GM19324 (cell line): Measurements from ENCODE around the gene ARL15.

Experiments
- ATAC-seq: cut with Tn5 transposase; IDR thresholded peaks from one replicate; pipeline ENCODE4 v1.9.1; 2021; ENCODE audit warnings: mild to moderate bottlenecking, moderate library complexity; ENCODE audit not compliant: unreplicated experiment, low FRiP score

Gene ARL15

GRCh38 chr5:54288568-54289217, 21.7 kb downstream of the ARL15 start:
- no peak for ATAC-seq

- no peak for ATAC-seq
These were observed 24.7 kb downstream of the ARL15 start for GRCh38 chr5:54285686-54286085.

DNA sequence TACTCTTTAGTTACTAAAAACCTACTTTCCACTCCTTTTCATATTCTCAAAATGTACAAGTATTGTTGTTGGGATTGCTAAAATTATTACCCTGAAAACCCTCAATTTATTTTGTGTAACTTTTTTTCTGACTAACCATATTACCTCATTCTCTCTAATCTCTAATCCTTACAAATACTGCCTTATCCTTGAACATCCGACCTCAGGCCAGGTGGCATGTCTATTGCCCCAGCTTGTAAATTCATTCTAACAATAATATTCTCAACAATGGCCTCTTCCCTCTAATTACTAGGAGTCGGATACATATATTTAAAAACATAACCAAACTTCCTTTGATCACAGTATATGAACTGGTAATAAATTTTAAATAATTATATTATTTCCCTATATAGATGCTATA, 25.8 kb downstream of the ARL15 start:
- no peak for ATAC-seq

GRCh38 chr5:54282876-54283275, 27.5 kb downstream of the ARL15 start:
- no peak for ATAC-seq

GRCh38 chr5:54281960-54282692, 28.2 kb downstream of the ARL15 start:
- ATAC-seq, result no peak

DNA sequence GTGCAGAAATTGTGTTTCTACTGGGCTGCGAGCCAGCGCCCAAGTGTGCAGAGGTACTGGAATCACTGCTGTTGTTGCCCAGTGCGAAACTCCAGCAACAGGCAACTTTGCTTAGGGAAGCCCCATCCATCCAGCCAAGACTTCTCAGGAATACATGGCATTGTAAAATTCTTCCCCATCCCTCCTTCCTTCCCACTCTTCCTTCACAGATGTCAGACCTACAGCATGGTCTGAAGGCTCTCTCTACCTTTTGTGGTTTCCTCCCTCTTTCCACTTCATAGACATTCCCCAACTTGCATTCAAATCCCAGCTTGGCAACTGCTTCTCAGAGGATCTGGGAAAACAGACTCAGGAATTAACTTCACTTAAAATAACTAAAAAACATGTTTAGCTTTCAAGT, 30.4 kb downstream of the ARL15 start:
- no peak for ATAC-seq

DNA sequence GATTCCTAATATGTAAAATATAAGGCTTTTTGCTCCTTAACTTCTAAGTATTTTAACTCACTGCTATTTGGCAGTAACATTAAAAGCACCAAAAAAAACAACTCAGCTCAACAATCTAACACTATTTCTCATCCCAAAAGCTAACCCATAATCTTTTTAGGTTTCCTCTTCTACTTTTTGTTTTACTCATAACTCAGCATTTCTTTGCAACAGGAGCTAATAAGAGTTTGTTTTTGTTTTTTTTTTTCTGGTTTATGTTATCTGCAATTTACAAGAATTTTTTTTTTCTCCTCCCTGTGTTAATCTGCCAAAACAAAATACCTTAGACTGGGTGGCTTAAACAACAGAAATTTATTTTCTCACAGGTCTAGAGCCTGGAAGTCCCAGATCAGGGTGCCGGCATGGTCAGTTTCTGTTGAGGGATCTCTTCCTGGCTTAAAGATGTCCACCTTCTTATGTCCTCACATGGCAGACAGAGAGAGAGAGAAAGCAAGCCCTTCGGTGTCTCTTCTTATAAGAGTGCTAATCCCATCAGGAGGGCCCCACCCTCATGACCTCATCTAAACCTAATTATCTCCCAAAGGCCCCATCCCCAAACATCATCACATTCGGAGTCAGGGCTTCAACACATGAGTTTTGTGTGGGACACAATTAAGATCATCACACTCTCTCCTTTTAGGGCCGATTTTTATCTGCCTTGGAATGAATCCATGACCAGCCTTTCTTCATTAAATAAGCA, 31.2 kb downstream of the ARL15 start:
- no peak for ATAC-seq

DNA sequence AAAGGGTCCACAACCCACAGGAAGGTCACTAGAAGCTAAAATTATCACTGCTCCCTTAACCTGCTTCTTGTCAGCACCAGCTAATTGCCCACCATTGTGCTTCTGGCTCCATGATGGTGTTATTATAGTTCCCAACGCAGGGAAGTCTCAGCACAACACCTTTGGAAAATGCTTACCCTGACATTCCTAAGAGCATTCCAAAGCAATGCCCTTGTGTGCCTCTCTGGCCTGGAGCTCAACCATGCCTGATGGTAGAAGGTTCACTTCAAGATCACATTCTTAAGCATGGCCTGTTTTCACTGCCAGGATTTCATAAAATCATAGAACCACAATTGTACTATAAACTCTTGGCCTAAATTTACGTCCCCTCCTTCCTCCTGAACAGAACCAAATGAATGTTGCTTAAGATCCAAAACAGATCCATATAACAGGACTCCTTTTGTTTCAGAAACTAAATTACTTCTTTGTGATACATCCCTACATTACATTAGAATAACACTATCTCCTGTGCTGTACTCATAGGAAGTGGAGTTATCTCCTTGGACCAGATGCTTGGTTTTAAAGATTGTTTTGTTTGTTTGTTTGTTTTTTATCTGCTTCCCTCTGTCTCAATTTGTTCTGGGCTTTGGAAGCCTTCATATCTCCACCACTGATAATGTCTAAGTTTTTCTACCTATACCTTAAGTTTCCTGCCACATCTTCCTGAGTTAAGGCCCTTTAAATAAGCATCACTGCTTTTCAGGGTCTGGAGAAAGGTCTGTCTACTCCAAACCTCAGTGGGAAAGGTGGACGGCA, 32.1 kb downstream of the ARL15 start:
- ATAC-seq, result no peak

GRCh38 chr5:54276048-54276447, 34.3 kb downstream of the ARL15 start:
- ATAC-seq, result no peak

DNA sequence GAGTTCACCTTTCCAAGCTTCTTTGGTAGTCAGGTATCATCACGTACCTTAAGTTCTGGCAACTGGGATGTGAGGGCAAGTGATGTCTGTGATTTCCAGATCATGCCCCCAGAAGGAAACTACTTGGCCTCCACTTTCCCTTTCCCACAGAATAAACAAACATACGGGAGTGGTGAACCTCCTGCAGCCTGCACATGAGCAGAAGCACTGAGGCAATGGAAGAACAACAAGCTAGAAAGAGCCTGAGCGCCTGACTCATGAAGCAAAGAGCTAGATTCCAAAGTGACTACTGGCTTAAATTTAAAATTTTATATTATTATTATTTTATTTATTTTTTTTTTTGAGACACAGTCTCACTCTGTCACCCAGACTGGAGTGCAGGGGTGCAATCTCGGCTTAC, 35.0 kb downstream of the ARL15 start:
- no peak for ATAC-seq

DNA sequence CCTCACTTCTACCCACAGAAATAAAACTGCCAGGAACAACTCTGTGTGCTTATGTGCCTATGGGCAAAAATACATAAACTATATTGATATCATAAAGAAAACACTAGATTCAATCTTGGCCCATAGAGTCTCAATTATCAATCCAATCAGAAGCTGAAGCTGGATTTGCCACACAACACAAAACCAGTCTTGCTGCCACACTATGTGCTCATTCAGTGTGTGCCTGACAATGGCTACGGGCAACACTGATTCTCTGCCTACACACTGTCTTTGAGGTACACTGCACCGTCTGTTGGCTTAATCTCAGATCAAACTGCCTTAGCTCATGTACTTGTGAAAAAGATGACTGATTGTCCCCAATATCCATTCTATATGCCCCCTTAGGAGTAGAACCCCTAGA, 35.4 kb downstream of the ARL15 start:
- ATAC-seq, result no peak

- ATAC-seq, result no peak
These were observed 36.7 kb downstream of the ARL15 start for GRCh38 chr5:54273715-54274114.

- ATAC-seq, result no peak
These were observed 37.6 kb downstream of the ARL15 start for GRCh38 chr5:54272746-54273145.

- ATAC-seq, result no peak
These were observed 40.0 kb downstream of the ARL15 start for GRCh38 chr5:54270326-54270725.

DNA sequence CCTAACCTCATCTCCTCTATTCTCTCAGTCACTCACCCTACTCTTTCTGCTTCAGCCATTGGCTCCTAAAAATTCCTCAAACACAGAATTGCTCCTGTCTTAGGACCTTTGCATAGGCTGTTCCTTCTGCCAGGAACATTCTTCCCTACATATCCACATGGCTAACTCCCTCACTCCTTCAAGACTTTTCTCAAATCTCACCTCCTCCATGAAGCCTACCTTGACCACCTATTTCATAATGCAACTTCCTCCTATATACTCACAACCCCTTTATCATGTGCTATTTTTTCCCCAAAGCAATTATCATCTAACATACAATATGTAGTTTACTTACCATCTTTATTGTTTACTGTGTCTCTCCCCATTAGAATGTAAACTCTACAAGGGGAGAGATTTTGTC, 45.8 kb downstream of the ARL15 start:
- no peak for ATAC-seq

- no peak for ATAC-seq
These were observed 46.9 kb downstream of the ARL15 start for GRCh38 chr5:54263447-54263846.

DNA sequence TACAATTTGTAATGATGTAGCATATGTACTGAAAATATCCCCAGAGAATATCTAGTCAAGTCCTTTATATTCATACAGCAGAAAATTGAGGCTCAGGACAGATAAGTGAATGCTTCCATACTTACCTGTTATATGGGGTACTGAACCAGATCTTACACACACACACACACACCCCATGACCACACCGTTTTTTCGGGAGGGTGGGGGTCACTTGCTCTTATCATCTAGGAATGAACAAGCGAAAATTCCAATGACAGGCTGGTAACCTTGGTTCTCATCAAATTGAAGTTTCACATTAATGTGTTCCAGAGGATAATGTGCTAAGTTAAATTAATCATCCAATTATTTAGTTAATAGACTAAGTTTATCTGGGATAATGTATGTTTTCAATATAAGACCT, 48.8 kb downstream of the ARL15 start:
- no peak for ATAC-seq

GRCh38 chr5:54259981-54260380, 50.4 kb downstream of the ARL15 start:
- ATAC-seq, result no peak

DNA sequence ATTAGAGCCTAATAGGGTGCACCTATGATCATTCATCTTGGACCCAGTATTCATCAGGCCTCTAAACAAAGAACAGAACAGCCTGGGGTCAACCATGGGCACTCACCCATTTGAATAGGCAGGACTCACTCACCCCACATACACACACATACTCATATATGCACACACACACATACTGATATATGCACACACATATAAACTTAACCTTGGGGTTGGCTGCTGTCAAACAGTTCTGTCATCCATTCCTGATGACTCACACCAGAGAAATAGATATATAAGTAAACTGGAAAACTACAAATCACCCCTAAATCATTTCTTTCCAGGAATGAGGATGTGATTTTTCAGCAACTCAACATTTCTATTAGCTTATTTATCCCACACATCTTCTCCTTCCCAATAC, 51.3 kb downstream of the ARL15 start:
- ATAC-seq, result no peak

GRCh38 chr5:54257366-54258118, 52.8 kb downstream of the ARL15 start:
- ATAC-seq, result no peak
